PC-3 (cell line): ENCODE results near the gene WDR48.

ENCODE experiments used
- CTCF ChIP-seq: fragments of 300-600 bp; sonication (generic); conservative IDR thresholded peaks from 2 replicates; pipeline ENCODE4 v1.5.1; 2017; ENCODE audit warnings: antibody characterized with exemption, low read depth, mild to moderate bottlenecking, low read length
- EZH2 ChIP-seq: fragments of 300-600 bp; sonication (generic); IDR thresholded peaks from one replicate; pipeline ENCODE4 v1.6.1; 2017; ENCODE audit warnings: antibody characterized with exemption, mild to moderate bottlenecking, low read length; ENCODE audit not compliant: unreplicated experiment
- EZH2phosphoT487 ChIP-seq: fragments of 300-600 bp; sonication (generic); IDR thresholded peaks from 2 replicates; pipeline ENCODE4 v1.6.1; 2018; ENCODE audit warnings: mild to moderate bottlenecking, antibody characterized with exemption, low read length, borderline replicate concordance

GRCh38 chr3:39127908-39128304, 76.1 kb downstream of the WDR48 start:
- TF ChIP-seq CTCF (no peak), EZH2 (no peak), EZH2phosphoT487 (no peak)
